Measurements from ENCODE around the gene KIAA1614. TPM values are rescaled to one million over a fixed set of nuclear protein-coding genes. Genes with fewer than 3 reads are reported as not detected.

The KIAA1614 gene
- total and polyA plus RNA-seq, 10 of the 15 experiments (the other 5 are each of a cell fraction or from before 2014, with no cell fraction given): 0.03 to 1.0 (median 0.26) TPM; not detected in 1

GRCh38 chr1:180970333-180971079, 57.8 kb downstream of the KIAA1614 start:
- ATAC-seq (no peak), FAIRE-seq (no peak), DNase-seq (ENCODE audit: low read depth, low spot score) (no peak)
- ChIA-PET RAD21 (ENCODE audit: unreplicated experiment) (no interaction called here), POLR2A (no interaction called here), CTCF (interaction anchor here (2.0 kb wide), 1 partner anchor 49 kb away, joined by 4 read pairs; no protein-coding TSS in a partner anchor), SMC1A (ENCODE audit: uncharacterized antibody, unreplicated experiment) (interaction anchor here (1.7 kb wide), 1 partner anchor 47 kb away, joined by 4 read pairs; no protein-coding TSS in a partner anchor)
- H2AFZ ChIP-seq (ENCODE audit: control insufficient read depth, low read depth, low read length): no peak overlapping the region
- H4K20me1 ChIP-seq (ENCODE audit: control insufficient read depth, insufficient read depth): no peaks in the 10 kb centered on the region
- no peak overlapping the region for H3K4me2 ChIP-seq (ENCODE audit: control insufficient read depth, insufficient read depth)
- WGBS (ENCODE audit: insufficient coverage, insufficient replicate concordance, low lambda C conversion rate, missing lambda C conversion rate): 92% methylated on average over 15 of the region's 15 CpGs
- intact Hi-C loops (cut with micrococcal nuclease; ENCODE audit: unreplicated experiment): no loop called here
- peaks cover 10 to 12% of the 10 kb centered on the region in 2 experiments; a peak in 3 of 4 replicates for H3K36me3 ChIP-seq (ENCODE audit: control insufficient read depth in 2 of 2, insufficient read depth in 2 of 2, low read length in 1 of 2)
- H3K4me1 ChIP-seq (ENCODE audit: control insufficient read depth, insufficient read depth, low read length): no peaks in the 10 kb centered on the region
- H3K27me3 ChIP-seq (replicated peaks in 1 of 2; ENCODE audit: control insufficient read depth in 2 of 2, insufficient read depth in 2 of 2, low read length in 1 of 2): no peaks in the 10 kb centered on the region
- TF ChIP-seq FOXK2 (IDR thresholded peaks at IDR 0.05) (no peak), EED (IDR thresholded peaks at IDR 0.05; ENCODE audit: low read depth) (no peak), NR2C1 (IDR thresholded peaks at IDR 0.05) (no peak), GATAD2B (conservative IDR thresholded peaks at IDR 0.05; ENCODE audit: low read depth) (no peak), YY1 (IDR thresholded peaks at IDR 0.05; ENCODE audit: low read depth, low read length) (no peak), ZSCAN29 (IDR thresholded peaks at IDR 0.05) (no peak), USF1 (IDR thresholded peaks at IDR 0.05; ENCODE audit: borderline replicate concordance, extremely low read length, insufficient read depth, low read depth, low read length) (no peak), NFYB (IDR thresholded peaks at IDR 0.05; ENCODE audit: insufficient read depth, low read depth, low read length) (no peak), SREBF1 (IDR thresholded peaks at IDR 0.05; ENCODE audit: low read length) (no peak), FOS (IDR thresholded peaks at IDR 0.05; ENCODE audit: borderline replicate concordance, extremely low read depth, insufficient read length) (no peak), CEBPB (IDR thresholded peaks at IDR 0.05; ENCODE audit: borderline replicate concordance in 1 of 2, low read depth in 2 of 2, low read length in 2 of 2) (no peak)
- TF ChIP-seq, protein P1, sequence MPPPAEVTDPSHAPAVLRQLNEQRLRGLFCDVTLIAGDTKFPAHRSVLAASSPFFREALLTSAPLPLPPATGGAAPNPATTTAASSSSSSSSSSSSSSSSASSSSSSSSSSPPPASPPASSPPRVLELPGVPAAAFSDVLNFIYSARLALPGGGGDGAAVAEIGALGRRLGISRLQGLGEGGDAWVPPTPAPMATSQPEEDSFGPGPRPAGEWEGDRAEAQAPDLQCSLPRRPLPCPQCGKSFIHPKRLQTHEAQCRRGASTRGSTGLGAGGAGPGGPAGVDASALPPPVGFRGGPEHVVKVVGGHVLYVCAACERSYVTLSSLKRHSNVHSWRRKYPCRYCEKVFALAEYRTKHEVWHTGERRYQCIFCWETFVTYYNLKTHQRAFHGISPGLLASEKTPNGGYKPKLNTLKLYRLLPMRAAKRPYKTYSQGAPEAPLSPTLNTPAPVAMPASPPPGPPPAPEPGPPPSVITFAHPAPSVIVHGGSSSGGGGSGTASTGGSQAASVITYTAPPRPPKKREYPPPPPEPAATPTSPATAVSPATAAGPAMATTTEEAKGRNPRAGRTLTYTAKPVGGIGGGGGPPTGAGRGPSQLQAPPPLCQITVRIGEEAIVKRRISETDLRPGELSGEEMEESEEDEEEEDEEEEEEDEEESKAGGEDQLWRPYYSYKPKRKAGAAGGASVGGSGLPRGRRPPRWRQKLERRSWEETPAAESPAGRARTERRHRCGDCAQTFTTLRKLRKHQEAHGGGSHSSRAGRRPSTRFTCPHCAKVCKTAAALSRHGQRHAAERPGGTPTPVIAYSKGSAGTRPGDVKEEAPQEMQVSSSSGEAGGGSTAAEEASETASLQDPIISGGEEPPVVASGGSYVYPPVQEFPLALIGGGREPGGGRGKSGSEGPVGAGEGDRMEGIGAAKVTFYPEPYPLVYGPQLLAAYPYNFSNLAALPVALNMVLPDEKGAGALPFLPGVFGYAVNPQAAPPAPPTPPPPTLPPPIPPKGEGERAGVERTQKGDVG (CRISPR knock-in tag; IDR thresholded peaks at IDR 0.05): no peak
- TF ChIP-seq, protein P2, sequence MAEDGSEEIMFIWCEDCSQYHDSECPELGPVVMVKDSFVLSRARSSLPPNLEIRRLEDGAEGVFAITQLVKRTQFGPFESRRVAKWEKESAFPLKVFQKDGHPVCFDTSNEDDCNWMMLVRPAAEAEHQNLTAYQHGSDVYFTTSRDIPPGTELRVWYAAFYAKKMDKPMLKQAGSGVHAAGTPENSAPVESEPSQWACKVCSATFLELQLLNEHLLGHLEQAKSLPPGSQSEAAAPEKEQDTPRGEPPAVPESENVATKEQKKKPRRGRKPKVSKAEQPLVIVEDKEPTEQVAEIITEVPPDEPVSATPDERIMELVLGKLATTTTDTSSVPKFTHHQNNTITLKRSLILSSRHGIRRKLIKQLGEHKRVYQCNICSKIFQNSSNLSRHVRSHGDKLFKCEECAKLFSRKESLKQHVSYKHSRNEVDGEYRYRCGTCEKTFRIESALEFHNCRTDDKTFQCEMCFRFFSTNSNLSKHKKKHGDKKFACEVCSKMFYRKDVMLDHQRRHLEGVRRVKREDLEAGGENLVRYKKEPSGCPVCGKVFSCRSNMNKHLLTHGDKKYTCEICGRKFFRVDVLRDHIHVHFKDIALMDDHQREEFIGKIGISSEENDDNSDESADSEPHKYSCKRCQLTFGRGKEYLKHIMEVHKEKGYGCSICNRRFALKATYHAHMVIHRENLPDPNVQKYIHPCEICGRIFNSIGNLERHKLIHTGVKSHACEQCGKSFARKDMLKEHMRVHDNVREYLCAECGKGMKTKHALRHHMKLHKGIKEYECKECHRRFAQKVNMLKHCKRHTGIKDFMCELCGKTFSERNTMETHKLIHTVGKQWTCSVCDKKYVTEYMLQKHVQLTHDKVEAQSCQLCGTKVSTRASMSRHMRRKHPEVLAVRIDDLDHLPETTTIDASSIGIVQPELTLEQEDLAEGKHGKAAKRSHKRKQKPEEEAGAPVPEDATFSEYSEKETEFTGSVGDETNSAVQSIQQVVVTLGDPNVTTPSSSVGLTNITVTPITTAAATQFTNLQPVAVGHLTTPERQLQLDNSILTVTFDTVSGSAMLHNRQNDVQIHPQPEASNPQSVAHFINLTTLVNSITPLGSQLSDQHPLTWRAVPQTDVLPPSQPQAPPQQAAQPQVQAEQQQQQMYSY (CRISPR knock-in tag; IDR thresholded peaks at IDR 0.05): no peak
- no peaks in the 10 kb centered on the region for H3K79me2 ChIP-seq (ENCODE audit: control insufficient read depth, insufficient read depth, low read length)
- no peak overlapping the region for H3K27ac ChIP-seq (ENCODE audit: control insufficient read depth, insufficient read depth)
- no TSS peak for BruUV-seq (replicated peaks)
- H3K9ac ChIP-seq (ENCODE audit: control insufficient read depth, insufficient read depth, low read length): no peak overlapping the region
- H3K4me3 ChIP-seq: no peak overlapping the region
- H3K9me3 ChIP-seq (replicated peaks; ENCODE audit: control insufficient read depth, insufficient read depth, low read length): no peaks in the 10 kb centered on the region
- in situ Hi-C loops (cut with MboI): no loop called here

All from GM12878 (cell line).